ENCODE data around the gene INTS1. TPM values are rescaled to one million over a fixed set of nuclear protein-coding genes. Genes with fewer than 3 reads are reported as not detected.
"Not testable (repeated sequence)": the region's sequence is repeated elsewhere in the genome, so short reads cannot be mapped to it uniquely, and the experiment has no call there.

Gene INTS1
- polyA plus RNA-seq, 2 of the 4 experiments (the other 2 are of a cell fraction), result 14.6 to 48.1 TPM

DNA sequence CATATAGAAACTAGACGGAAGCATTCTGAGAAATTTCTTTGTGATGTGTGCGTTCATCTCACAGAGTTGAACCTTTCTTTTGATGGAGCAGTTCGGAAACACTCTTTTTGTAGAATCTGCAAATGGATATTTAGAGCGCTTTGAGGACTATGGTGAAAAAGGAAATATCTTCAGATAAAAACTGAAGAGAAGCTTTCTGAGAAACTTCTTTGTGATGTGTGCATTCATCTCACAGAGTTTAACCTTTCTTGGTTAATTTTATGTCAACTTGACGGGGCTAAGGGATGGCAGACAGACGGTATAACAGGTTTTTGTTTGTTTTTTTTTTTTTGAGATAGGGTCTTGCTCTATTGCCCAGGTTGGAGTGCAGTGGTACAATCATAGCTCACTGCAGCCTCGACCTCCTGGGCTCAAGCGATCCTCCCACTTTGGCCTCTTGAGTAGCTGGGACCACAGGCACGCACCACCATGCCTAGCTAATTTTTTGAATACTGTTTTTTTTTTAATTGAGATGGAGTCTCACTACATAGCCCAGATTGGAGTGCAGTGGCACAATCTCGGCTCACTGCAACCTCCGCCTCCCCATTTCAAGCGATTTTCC is 15.2 kb upstream of the INTS1 start:
- peak overlapping the region; percentile 95 to 98 for H3K27ac ChIP-seq
- 93% methylated on average over 12 of the region's 12 CpGs for WGBS (ENCODE audit: missing lambda C conversion rate)
- H3K4me1 ChIP-seq, result peaks cover 61% of the 10 kb centered on the region
- ChIA-PET POLR2A (interaction anchor here (2.1 kb wide), 1 partner anchor 15 kb away, joined by 5 read pairs; no protein-coding TSS in a partner anchor), CTCF (interaction anchor here (0.9 to 7.8 kb wide), 5 partner anchors 13 to 37 kb away, joined by 3 to 64 read pairs (median 5); partner anchors contain the start of genes INTS1 and TMEM184A)
- not testable (repeated sequence) for FAIRE-seq; H3K4me2 ChIP-seq; H3K4me3 ChIP-seq; ATAC-seq; DNase-seq (ENCODE audit: low read depth in 1 of 2, low spot score in 1 of 2)
- 0 out of 2 replicates have a peak, but pooled peaks have one; percentile 16 for TF ChIP-seq EHF (CRISPR knock-in tag; IDR thresholded peaks at IDR 0.05)
- H3K9me3 ChIP-seq, result peaks cover 18% of the 10 kb centered on the region

DNA sequence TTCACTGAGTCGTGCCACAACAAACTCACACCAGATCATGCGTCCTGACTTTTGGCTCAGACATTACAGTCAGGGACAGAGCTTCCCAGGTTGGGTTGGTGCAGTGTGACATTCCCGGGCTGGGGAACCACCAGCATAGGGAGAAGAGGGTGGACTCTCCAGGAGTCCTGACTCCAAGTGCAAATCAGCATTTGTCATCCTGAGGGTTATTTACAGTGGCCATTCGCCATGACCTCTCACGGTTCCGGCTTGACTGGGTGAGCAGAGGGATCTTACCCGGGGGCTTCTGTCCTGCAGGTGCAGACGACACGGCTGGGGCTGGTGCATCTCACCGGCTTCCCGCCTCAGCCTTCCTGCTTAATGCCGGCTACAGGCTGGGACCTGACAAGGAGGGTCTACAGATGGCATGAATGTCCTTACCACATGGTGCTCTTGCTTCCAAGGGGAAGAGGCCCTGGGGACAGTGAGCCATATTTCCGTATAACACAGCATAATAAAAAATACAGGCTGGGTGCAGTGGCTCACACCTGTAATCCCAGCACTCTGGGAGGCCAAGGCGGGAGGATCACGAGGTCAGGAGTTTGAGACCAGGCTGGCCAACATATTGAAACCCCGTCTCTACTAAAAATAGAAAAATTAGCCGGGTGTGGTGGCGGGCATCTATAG is 12.5 kb upstream of the INTS1 start:
- ChIA-PET POLR2A (no interaction called here), CTCF (interaction anchor here (0.6 to 7.8 kb wide), 4 partner anchors 10 to 633 kb away, joined by 3 to 64 read pairs (median 4); partner anchors contain the start of gene INTS1)
- 39% methylated on average over 18 of the region's 18 CpGs for WGBS (ENCODE audit: missing lambda C conversion rate)
- TF ChIP-seq EHF (CRISPR knock-in tag; IDR thresholded peaks at IDR 0.05) (0 out of 2 replicates have a peak, but pooled peaks have one; percentile 58), EP300 (IDR thresholded peaks at IDR 0.05) (peak in 1 of 2 experiments; percentile 43; a peak in 2 of 5 replicates), NFE2L2 (conservative IDR thresholded peaks at IDR 0.05; ENCODE audit: low read length) (no peak), TP53 (CRISPR knock-in tag; IDR thresholded peaks at IDR 0.05) (0 out of 2 replicates have a peak, but pooled peaks have one; percentile 47), HOXB5 (CRISPR knock-in tag; IDR thresholded peaks at IDR 0.05) (peak; percentile 55; the same call in 1 of the 2 replicates), HOXB13 (CRISPR knock-in tag; IDR thresholded peaks at IDR 0.05; ENCODE audit: low read depth) (peak; percentile 81), EHMT2 (IDR thresholded peaks at IDR 0.05; ENCODE audit: low read depth) (no peak), SREBF2 (IDR thresholded peaks at IDR 0.05) (no peak), RNF2 (IDR thresholded peaks at IDR 0.05; ENCODE audit: borderline replicate concordance, low read depth) (no peak), GATA3 (IDR thresholded peaks at IDR 0.05; ENCODE audit: borderline replicate concordance) (peak; percentile 11; the same call in 1 of the 2 replicates), JUN (IDR thresholded peaks at IDR 0.05) (0 out of 5 replicates have a peak, but pooled peaks of 1 of the 2 experiments have one; percentile 22)
- TF ChIP-seq, protein P1, sequence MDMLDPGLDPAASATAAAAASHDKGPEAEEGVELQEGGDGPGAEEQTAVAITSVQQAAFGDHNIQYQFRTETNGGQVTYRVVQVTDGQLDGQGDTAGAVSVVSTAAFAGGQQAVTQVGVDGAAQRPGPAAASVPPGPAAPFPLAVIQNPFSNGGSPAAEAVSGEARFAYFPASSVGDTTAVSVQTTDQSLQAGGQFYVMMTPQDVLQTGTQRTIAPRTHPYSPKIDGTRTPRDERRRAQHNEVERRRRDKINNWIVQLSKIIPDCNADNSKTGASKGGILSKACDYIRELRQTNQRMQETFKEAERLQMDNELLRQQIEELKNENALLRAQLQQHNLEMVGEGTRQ (IDR thresholded peaks at IDR 0.05), result no peak
- TF ChIP-seq, protein P2, sequence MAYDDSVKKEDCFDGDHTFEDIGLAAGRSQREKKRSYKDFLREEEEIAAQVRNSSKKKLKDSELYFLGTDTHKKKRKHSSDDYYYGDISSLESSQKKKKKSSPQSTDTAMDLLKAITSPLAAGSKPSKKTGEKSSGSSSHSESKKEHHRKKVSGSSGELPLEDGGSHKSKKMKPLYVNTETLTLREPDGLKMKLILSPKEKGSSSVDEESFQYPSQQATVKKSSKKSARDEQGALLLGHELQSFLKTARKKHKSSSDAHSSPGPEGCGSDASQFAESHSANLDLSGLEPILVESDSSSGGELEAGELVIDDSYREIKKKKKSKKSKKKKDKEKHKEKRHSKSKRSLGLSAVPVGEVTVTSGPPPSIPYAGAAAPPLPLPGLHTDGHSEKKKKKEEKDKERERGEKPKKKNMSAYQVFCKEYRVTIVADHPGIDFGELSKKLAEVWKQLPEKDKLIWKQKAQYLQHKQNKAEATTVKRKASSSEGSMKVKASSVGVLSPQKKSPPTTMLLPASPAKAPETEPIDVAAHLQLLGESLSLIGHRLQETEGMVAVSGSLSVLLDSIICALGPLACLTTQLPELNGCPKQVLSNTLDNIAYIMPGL (CRISPR knock-in tag; IDR thresholded peaks at IDR 0.05; ENCODE audit: borderline replicate concordance), result no peak
- TF ChIP-seq, protein P3, sequence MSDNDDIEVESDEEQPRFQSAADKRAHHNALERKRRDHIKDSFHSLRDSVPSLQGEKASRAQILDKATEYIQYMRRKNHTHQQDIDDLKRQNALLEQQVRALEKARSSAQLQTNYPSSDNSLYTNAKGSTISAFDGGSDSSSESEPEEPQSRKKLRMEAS (IDR thresholded peaks at IDR 0.05), result peak; percentile 65
- DNase-seq (ENCODE audit: low read depth in 1 of 2, low spot score in 1 of 2), result peak in 1 of 2 experiments; percentile 77
- Histone ChIP-seq H3K4me1 (peaks cover 70% of the 10 kb centered on the region), H3K4me2 (peak overlapping the region; percentile 46), H3K4me3 (no peak overlapping the region), H3K9me3 (peaks cover 18% of the 10 kb centered on the region), H3K27ac (peak overlapping the region; percentile 95 to 98)
- peak in 1 of 2 experiments; percentile 1; a peak in 2 of 6 replicates for ATAC-seq
- FAIRE-seq, result no peak

DNA sequence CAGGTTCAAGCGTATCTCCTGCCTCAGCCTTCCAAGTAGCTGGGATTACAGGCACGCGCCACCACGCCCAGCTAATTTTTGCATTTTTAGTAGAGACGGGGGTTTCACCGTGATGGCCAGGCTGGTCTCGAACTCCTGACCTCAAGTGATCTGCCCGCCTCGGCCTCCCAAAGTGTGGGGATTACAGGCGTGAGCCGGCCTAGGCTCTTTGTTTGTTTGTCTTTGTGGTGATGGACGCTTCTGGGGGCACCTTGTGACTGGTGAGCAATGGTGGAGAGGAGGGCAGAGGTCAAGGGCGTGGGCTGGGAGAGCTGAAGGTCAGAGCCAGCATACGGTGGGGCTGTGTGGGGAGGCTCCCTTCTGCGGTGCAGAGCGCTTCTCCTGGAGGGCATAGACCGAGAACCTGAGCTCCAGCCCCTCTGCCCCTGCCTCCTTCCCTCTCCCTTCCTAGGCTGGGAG is 11.3 kb upstream of the INTS1 start:
- 78% methylated on average over 17 of the region's 17 CpGs for WGBS (ENCODE audit: missing lambda C conversion rate)
- DNase-seq (ENCODE audit: low read depth in 1 of 2, low spot score in 1 of 2); ATAC-seq; FAIRE-seq; POLR2A ChIA-PET; H3K4me3 ChIP-seq: not testable (repeated sequence)
- peak; percentile 70 for TF ChIP-seq ESRRA (IDR thresholded peaks at IDR 0.05; ENCODE audit: borderline replicate concordance, low read length)
- H3K4me2 ChIP-seq, result peak overlapping the region; percentile 38; the same call in 2 of the 3 replicates
- peak overlapping the region; percentile 95 to 98 for H3K27ac ChIP-seq
- peaks cover 65% of the 10 kb centered on the region for H3K4me1 ChIP-seq
- H3K9me3 ChIP-seq, result peaks cover 18% of the 10 kb centered on the region
- CTCF ChIA-PET, result interaction anchor here (0.6 to 7.8 kb wide), 6 partner anchors 9 to 46 kb away, joined by 3 to 64 read pairs (median 4); partner anchors contain the start of gene INTS1

Data from A549 (cell line).